Adrenal gland (tissue), 12 donors: ENCODE measurements around the gene PPY. TPM values are rescaled to one million over a fixed set of nuclear protein-coding genes. Genes with fewer than 3 reads are reported as not detected.

ENCODE experiments used
- DNase-seq, 7 donors: peaks; one replicate each; pipeline ENCODE4 v3.0.0-alpha.2; 2019 to 2020
- H3K27ac ChIP-seq, 5 donors: fragments of 200-600 bp; sonication (generic) in 4 of 5; 1 replicate in 3 of 5; 2 replicates in 2 of 5; pipeline versions ENCODE4 v1.5.1 to v1.8.0; 2016 to 2020; ENCODE audit warnings: mild to moderate bottlenecking in 1 of 5
- H3K27me3 ChIP-seq: fragments of 200-600 bp; 2 replicates; pipeline ENCODE4 v1.8.0; 2021
- H3K36me3 ChIP-seq, 2 donors: fragments of 200-600 bp; replicated peaks in 1 of 2; 1 replicate in 1 of 2; 2 replicates in 1 of 2; pipeline versions ENCODE4 v1.5.1 to v1.8.0; 2018 to 2022
- H3K4me1 ChIP-seq, 2 donors: fragments of 200-600 bp; replicated peaks in 1 of 2; 1 replicate in 1 of 2; 2 replicates in 1 of 2; pipeline versions ENCODE4 v1.5.1 to v1.8.0; 2018 to 2021
- H3K4me3 ChIP-seq, 4 donors: fragments of 200-600 bp; sonication (generic) in 3 of 4; one replicate each; pipeline ENCODE4 v1.5.1; 2016 to 2018
- H3K9me3 ChIP-seq, 3 donors: fragments of 200-600 bp; sonication (generic) in 1 of 3; replicated peaks in 1 of 3; 1 replicate in 2 of 3; 2 replicates in 1 of 3; pipeline versions ENCODE4 v1.5.1 to v1.8.0; 2016 to 2021
- POLR2A ChIP-seq, 2 donors: fragments of 450-650 bp; IDR thresholded peaks; one replicate each; pipeline ENCODE4 v1.6.1; 2017; ENCODE audit warnings: antibody characterized with exemption in 2 of 2, mild to moderate bottlenecking in 2 of 2, moderate library complexity in 1 of 2
- WGBS, 4 donors: extraction: QIAGEN DNeasy Blood & Tissue Kit in 2 of 4; methylation state at CpG; one replicate each; pipeline versions ENCODE4 v1.1.5 to v1.1.7; 2013 to 2017; 5-methylcytosine and 5-hydroxymethylcytosine counted together
- intact Hi-C, 2 donors: fragments of 100-400 bp; cut with DNase I; formaldehyde crosslinking; loops; one replicate each; pipeline versions ENCODE4 v1.14.1 to v1.15.0; 2022 to 2023
- polyA plus RNA-seq, 3 donors: library from polyadenylated mRNA; stranded (reverse); fragments of 200-250 nt in 2 of 3; fragments of 350-450 nt in 1 of 3; fragmentation: Illumina TruSeq in 1 of 3; extraction: RNeasy Lipid Tissue Mini Kit (QIAGEN cat#74804) in 1 of 3; gene quantifications; one replicate each; pipeline ENCODE4 v1.2.3, GENCODE V29; 2013 to 2014
- total RNA-seq, 9 donors: library from RNA; depleted of rRNA in 4 of 9; stranded (reverse); fragments of >200 nt in 4 of 9; fragments of 120-200 nt in 1 of 9; fragmentation: NEBNext Ultra II Directional in 1 of 9; extraction: Animal tissue kit (Norgen Biotek cat#: 25700) in 1 of 9; gene quantifications; one replicate each; pipeline versions ENCODE4 v1.1.0 to v1.2.4, GENCODE V29; 2013 to 2023
- TF ChIP-seq, protein P1 (sequence below), 6 experiments: fragments of 450-650 bp in 4 of 6; fragments of 200-600 bp in 2 of 6; sonication (generic) in 1 of 6; IDR thresholded peaks; 1 replicate in 5 of 6; 2 replicates in 1 of 6; pipeline versions ENCODE4 v1.5.1 to v1.8.0; 2016 to 2021; ENCODE audit warnings: antibody characterized with exemption in 6 of 6, mild to moderate bottlenecking in 2 of 6, moderate library complexity in 1 of 6
- donor health status: healthy with polysubstance abuse.
- donor health status: Bipolar disorder and iron deficiency.
- donor health status: DM: yes; HTN: yes; CAD: no.
- donor health status: DM: no; HTN: no; CAD: no.
- donor health status: DM: no; HTN: no; CAD: no.
- donor health status: DM: yes; HTN: yes; CAD: no.

Gene PPY
- total and polyA plus RNA-seq, 12 donors, result not detected

DNA sequence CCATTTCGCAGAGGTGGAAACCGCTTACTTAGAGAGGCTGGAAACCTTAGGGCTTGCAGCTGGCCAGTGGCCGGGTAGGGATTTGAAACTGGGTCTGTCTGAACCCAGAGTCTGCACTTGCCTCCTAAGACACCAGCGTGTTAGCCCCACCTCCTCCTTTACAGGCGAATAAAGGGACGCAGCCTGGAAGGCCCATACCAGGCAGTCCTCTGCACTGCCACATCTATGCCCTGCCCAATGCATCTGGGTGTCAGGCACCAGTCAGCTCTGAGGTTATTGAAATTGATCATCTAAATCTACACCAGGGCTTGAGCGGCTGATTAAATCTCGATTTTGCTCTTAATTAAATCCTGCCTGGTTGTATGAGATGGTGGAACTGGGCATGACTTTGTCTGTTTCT is 42.2 kb upstream of the PPY start:
- no peak for DNase-seq
- Histone ChIP-seq H3K4me3 (no peak overlapping the region), H3K27me3 (peaks cover 14% of the 10 kb centered on the region), H3K27ac (no peak overlapping the region), H3K9me3 (no peaks in the 10 kb centered on the region), H3K4me1 (peaks cover 0 to 8% of the 10 kb centered on the region in 2 donors), H3K36me3 (no peaks in the 10 kb centered on the region)
- TF ChIP-seq, protein P1, sequence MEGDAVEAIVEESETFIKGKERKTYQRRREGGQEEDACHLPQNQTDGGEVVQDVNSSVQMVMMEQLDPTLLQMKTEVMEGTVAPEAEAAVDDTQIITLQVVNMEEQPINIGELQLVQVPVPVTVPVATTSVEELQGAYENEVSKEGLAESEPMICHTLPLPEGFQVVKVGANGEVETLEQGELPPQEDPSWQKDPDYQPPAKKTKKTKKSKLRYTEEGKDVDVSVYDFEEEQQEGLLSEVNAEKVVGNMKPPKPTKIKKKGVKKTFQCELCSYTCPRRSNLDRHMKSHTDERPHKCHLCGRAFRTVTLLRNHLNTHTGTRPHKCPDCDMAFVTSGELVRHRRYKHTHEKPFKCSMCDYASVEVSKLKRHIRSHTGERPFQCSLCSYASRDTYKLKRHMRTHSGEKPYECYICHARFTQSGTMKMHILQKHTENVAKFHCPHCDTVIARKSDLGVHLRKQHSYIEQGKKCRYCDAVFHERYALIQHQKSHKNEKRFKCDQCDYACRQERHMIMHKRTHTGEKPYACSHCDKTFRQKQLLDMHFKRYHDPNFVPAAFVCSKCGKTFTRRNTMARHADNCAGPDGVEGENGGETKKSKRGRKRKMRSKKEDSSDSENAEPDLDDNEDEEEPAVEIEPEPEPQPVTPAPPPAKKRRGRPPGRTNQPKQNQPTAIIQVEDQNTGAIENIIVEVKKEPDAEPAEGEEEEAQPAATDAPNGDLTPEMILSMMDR (IDR thresholded peaks at IDR 0.05), result no peak
- no peak for TF ChIP-seq POLR2A (IDR thresholded peaks at IDR 0.05)
- 89 to 92% (median 90%) methylated on average over 8 of the region's 8 CpGs for whole genome bisulfite sequencing, 4 donors
- intact Hi-C loops, result no loop called here

DNA sequence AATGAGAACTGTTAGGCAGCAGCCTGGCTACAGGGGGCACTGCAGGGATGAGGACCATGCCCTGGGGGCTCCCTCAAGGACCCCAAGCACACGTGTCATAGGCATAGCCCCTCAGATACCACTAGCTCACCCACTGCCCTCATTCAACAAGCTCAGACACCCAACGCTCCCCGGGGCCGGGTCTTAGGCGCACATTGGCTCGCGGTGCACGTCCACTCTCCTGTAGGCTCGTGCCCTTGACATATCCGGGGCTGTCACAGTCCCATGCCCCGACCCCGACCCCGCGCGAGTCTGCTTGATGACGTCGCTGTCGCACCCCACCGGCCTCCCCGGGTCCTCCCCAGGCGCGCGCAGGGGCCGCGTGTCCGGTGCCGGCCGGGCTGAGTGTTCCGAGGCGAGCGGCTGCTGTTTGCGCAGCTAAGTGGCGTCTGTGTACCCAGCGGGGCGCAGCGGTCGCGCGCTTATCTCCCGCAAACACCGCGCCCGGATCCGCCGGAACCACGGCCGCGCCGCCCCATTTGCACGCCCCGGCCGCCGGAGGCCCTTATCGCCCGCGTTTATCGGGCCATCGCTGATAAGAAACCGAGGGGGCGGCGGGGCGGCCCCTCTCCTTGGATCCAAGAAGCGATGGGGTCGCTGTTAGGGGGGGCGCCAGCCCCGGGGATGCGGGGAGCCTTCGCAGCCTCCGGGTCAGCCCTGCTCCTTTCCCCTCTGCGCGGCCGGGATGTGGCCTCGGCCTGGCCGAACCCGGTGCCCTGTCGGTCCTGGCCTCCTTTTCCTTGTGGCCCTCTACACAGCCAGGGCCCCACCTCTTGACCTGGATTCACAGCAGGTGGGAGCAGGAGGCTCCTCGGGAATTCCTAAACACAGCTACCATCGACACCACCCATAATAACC is 41.5 kb upstream of the PPY start:
- 1 to 13% (median 3%) methylated on average over 7 to 78 of the region's 78 CpGs for WGBS, 4 donors
- peaks cover 0 to 8% of the 10 kb centered on the region in 2 donors for H3K4me1 ChIP-seq
- H3K4me3 ChIP-seq, result peak overlapping the region in 2 of 4 donors; percentile 29 to 64
- H3K36me3 ChIP-seq, result no peaks in the 10 kb centered on the region
- TF ChIP-seq, protein P1 (IDR thresholded peaks at IDR 0.05), result no peak
- TF ChIP-seq POLR2A (IDR thresholded peaks at IDR 0.05), result no peak
- intact Hi-C loops, result no loop called here
- no peak overlapping the region for H3K27ac ChIP-seq
- DNase-seq, result peak in 2 of 7 donors; percentile 9 to 22
- no peaks in the 10 kb centered on the region for H3K9me3 ChIP-seq
- peaks cover 14% of the 10 kb centered on the region for H3K27me3 ChIP-seq

DNA sequence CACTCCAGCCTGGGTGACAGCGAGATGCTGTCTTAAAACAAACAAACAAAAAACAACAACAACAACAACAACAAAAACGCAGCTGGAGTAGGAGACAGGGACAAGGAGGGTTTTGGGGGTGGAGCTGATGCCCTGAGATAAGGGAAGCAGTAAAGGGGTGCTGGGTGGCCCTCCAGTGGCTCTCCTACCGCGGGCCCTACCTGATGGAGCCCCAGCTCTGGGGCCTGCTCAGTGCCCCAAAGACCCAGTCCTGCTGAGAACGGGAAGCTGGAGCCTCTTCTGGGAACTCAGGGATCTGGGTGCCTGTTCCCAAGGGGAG is 40.9 kb upstream of the PPY start:
- Histone ChIP-seq H3K4me3 (peak overlapping the region in 1 of 4 donors; percentile 64), H3K27ac (no peak overlapping the region), H3K9me3 (no peaks in the 10 kb centered on the region), H3K4me1 (peaks cover 0 to 8% of the 10 kb centered on the region in 2 donors), H3K36me3 (no peaks in the 10 kb centered on the region), H3K27me3 (peaks cover 14% of the 10 kb centered on the region)
- DNase-seq, result no peak
- TF ChIP-seq, protein P1 (IDR thresholded peaks at IDR 0.05), result no peak
- TF ChIP-seq POLR2A (IDR thresholded peaks at IDR 0.05), result no peak
- intact Hi-C loops, result no loop called here
- WGBS, 4 donors, result 20 to 24% (median 23%) methylated on average over 5 of the region's 5 CpGs

DNA sequence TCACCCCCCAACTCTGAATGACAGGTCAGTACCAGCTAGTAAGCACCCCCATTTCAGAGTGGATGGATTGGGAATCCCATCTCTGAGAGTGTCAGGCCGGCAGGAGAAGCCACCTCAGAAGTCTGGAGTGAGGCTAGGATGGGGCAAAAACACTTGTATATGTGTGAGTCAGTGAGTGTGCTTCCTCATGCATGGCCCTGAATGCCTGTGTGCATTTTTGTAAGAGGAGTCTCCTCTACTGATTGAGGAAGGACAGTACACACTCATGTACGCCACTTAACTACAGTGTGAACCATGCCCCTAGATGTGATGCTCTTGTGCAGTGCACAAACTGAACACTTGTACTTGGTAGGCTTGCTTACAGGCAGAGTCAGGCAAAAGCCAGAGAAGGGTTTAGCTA is 39.9 kb upstream of the PPY start:
- peaks cover 0 to 8% of the 10 kb centered on the region in 2 donors for H3K4me1 ChIP-seq
- no peak for DNase-seq
- TF ChIP-seq, protein P1 (IDR thresholded peaks at IDR 0.05), result no peak
- no peak for TF ChIP-seq POLR2A (IDR thresholded peaks at IDR 0.05)
- H3K4me3 ChIP-seq, result no peak overlapping the region
- H3K27me3 ChIP-seq, result peaks cover 14% of the 10 kb centered on the region
- H3K36me3 ChIP-seq, result no peaks in the 10 kb centered on the region
- H3K27ac ChIP-seq, result no peak overlapping the region
- 74 to 82% (median 77%) methylated on average over 2 of the region's 2 CpGs for WGBS, 4 donors
- intact Hi-C loops, result no loop called here
- H3K9me3 ChIP-seq, result no peaks in the 10 kb centered on the region
